Stimulated activated CD8-positive, alpha-beta memory T cell treated with anti-CD3 and anti-CD28 coated beads, Interleukin-15, amount 100 ng/mL, for 48 hours (primary cell): Measurements from ENCODE around the gene LRBA.
"Not testable (repeated sequence)": the region's sequence is repeated elsewhere in the genome, so short reads cannot be mapped to it uniquely, and the experiment has no call there.

Experiments
- DNase-seq, 2 donors: peaks; one replicate each; pipeline ENCODE4 v3.0.0-alpha.2; 2020; ENCODE audit warnings: low read depth in 2 of 2

Gene LRBA

GRCh38 chr4:150743564-150744342 lies 271.3 kb downstream of the LRBA start:
- no peak for DNase-seq

- not testable (repeated sequence) for DNase-seq
Measured at GRCh38 chr4:150742930-150743329, 272.2 kb downstream of the LRBA start.

- DNase-seq = no peak
Measured at GRCh38 chr4:150739591-150739990, 275.5 kb downstream of the LRBA start.

- DNase-seq = no peak
Measured at GRCh38 chr4:150725957-150726523, 289.0 kb downstream of the LRBA start.

- no peak for DNase-seq
Measured at GRCh38 chr4:150723727-150724411, 291.2 kb downstream of the LRBA start.

- no peak for DNase-seq
Measured at GRCh38 chr4:150722908-150723362, 292.1 kb downstream of the LRBA start.

- no peak for DNase-seq
Measured at GRCh38 chr4:150720973-150721518, 294.0 kb downstream of the LRBA start.

GRCh38 chr4:150717952-150718351 lies 297.1 kb downstream of the LRBA start:
- DNase-seq = no peak

GRCh38 chr4:150714462-150715438 lies 300.3 kb downstream of the LRBA start:
- DNase-seq = no peak

GRCh38 chr4:150713251-150713650 lies 301.8 kb downstream of the LRBA start:
- no peak for DNase-seq

GRCh38 chr4:150710770-150711375 lies 304.2 kb downstream of the LRBA start:
- DNase-seq = no peak

GRCh38 chr4:150708004-150708403 lies 307.1 kb downstream of the LRBA start:
- DNase-seq = no peak

- no peak for DNase-seq
Measured at GRCh38 chr4:150699599-150699998, 315.5 kb downstream of the LRBA start.

- DNase-seq = no peak
Measured at GRCh38 chr4:150695162-150695561, 319.9 kb downstream of the LRBA start.

GRCh38 chr4:150694438-150694837 lies 320.6 kb downstream of the LRBA start:
- DNase-seq = no peak

- DNase-seq = no peak
Measured at GRCh38 chr4:150683775-150684350, 331.2 kb downstream of the LRBA start.

GRCh38 chr4:150682126-150682525 lies 333.0 kb downstream of the LRBA start:
- DNase-seq = no peak

- no peak for DNase-seq
Measured at GRCh38 chr4:150681063-150681462, 334.0 kb downstream of the LRBA start.

- DNase-seq = no peak
Measured at GRCh38 chr4:150680651-150681050, 334.4 kb downstream of the LRBA start.

- no peak for DNase-seq
Measured at GRCh38 chr4:150679765-150680343, 335.2 kb downstream of the LRBA start.
